HepG2 (cell line): ENCODE measurements around the gene SLC29A3. TPM values are rescaled to one million over a fixed set of nuclear protein-coding genes. Genes with fewer than 3 reads are reported as not detected.

ENCODE experiments used
- ETV6 ChIP-seq: sonication (generic); formaldehyde crosslinking; conservative IDR thresholded peaks from 2 replicates; pipeline ENCODE4 v1.4.0; 2020; ENCODE audit warnings: missing genetic modification reagents
- FOXP4 ChIP-seq: sonication (generic); formaldehyde crosslinking; IDR thresholded peaks from 2 replicates; pipeline ENCODE4 v1.4.0; 2020; ENCODE audit warnings: missing genetic modification reagents
- GABPA ChIP-seq, 2 experiments: IDR thresholded peaks; 2 replicates each; pipeline ENCODE4 v1.6.1; 2011 to 2016; ENCODE audit warnings: low read depth in 2 of 2, low read length in 1 of 2, missing biosample characterization in 1 of 2, missing genetic modification characterization in 1 of 2
- HNF4G ChIP-seq, 2 experiments: sonication (generic) in 1 of 2; formaldehyde crosslinking in 1 of 2; IDR thresholded peaks; 2 replicates each; pipeline versions ENCODE4 v1.4.0 to v1.6.1; 2011 to 2020; ENCODE audit warnings: borderline replicate concordance in 2 of 2, low read depth in 2 of 2, mild to moderate bottlenecking in 2 of 2, low read length in 1 of 2, missing genetic modification reagents in 1 of 2, moderate library complexity in 1 of 2
- KLF13 ChIP-seq: sonication (generic); formaldehyde crosslinking; IDR thresholded peaks from 2 replicates; pipeline ENCODE4 v1.4.0; 2020; ENCODE audit warnings: mild to moderate bottlenecking, missing genetic modification reagents
- POLR2G ChIP-seq: fragments of 200-400 bp; formaldehyde crosslinking; IDR thresholded peaks from 2 replicates; pipeline ENCODE4 v1.6.1; 2018; ENCODE audit warnings: mild to moderate bottlenecking, low read depth, low read length, moderate library complexity
- ZHX2 ChIP-seq, 2 experiments: sonication (generic) in 1 of 2; formaldehyde crosslinking in 1 of 2; IDR thresholded peaks; 2 replicates each; pipeline versions ENCODE4 v1.6.1 to v1.9.0; 2014 to 2022; ENCODE audit warnings: antibody characterized with exemption in 1 of 2, borderline replicate concordance in 1 of 2, inconsistent platforms in 1 of 2, low read depth in 1 of 2, missing genetic modification reagents in 1 of 2
- ZNF614 ChIP-seq: IDR thresholded peaks from 2 replicates; pipeline ENCODE4 v1.6.1; 2018; ENCODE audit warnings: missing biosample characterization, missing genetic modification reagents, inconsistent platforms, borderline replicate concordance
- ZNF687 ChIP-seq: sonication (generic); formaldehyde crosslinking; IDR thresholded peaks from 2 replicates; pipeline ENCODE4 v1.5.1; 2020; ENCODE audit warnings: mild to moderate bottlenecking, missing genetic modification reagents, moderate library complexity
- ZNF713 ChIP-seq: sonication (generic); formaldehyde crosslinking; IDR thresholded peaks from 2 replicates; pipeline ENCODE4 v1.4.0; 2020; ENCODE audit warnings: mild to moderate bottlenecking, missing genetic modification reagents
- ZNF792 ChIP-seq: IDR thresholded peaks from 2 replicates; pipeline ENCODE4 v1.6.1; 2016
- ZSCAN21 ChIP-seq: sonication (generic); formaldehyde crosslinking; IDR thresholded peaks from 2 replicates; pipeline ENCODE4 v1.8.0; 2022; ENCODE audit warnings: mild to moderate bottlenecking, missing genetic modification reagents, moderate library complexity, borderline replicate concordance
- polyA plus RNA-seq, 8 experiments: library from polyadenylated mRNA; depleted of rRNA in 3 of 8; stranded (reverse) in 7 of 8; unstranded in 1 of 8; fragments of >200 nt; fragmentation: Illumina TruSeq in 4 of 8; extraction: Trizol in 4 of 8; gene quantifications; 2 replicates each; pipeline versions ENCODE4 v1.2.1 to v1.2.3, GENCODE V29; 2011 to 2016; ENCODE audit warnings: low read depth in 4 of 8, missing spikeins in 1 of 8, mixed read lengths in 1 of 8; ENCODE audit not compliant: insufficient read depth in 1 of 8
- total RNA-seq, 5 experiments: library from RNA; depleted of rRNA; stranded (reverse); fragments of >200 nt; fragmentation: Illumina TruSeq; extraction: Trizol; gene quantifications; 2 replicates each; pipeline ENCODE4 v1.2.3, GENCODE V29; 2016; ENCODE audit warnings: low read depth in 1 of 5

Gene SLC29A3
- total and polyA plus RNA-seq, 2 of the 13 experiments (the other 11 are each of a cell fraction or from before 2014, with no cell fraction given) = 8.6 to 11.8 TPM

DNA sequence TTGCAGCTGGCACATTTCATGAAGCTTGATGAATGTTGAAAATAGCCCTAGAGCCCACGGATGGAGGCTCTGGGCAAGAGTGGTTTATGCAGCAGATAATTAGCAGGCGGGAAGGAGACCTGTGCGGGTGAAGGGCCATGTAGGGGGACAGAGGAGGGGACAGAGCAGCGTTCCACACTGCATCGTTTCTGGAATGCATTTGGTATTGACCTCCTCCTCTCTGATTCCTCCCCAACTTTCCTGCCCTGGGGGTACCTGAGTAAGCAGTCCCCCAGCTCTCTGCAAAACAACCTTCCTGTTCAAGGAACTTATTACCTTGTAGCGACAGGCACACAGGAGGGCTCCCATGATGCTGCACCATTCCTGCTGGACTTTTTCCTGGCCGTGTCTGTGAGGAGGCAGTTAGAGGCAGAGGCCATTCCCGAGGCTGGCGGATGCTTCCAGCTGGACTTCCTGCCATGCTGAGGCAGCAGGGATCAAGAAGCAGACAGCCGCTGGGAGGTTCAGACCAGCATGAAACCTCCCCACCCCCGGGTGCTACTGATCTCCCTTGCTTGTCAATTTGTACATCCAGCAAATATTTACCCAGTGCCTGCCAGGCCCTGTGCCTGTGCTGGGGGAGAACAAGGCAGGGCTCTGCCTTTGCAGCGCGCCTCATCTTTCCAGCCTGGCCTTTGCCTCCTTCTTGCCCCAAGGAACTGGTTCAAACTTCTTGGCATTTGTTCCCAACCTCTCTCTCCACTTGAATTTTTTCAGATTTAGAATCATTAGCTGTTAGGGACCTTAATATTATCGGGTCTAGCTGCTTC lies 28.7 kb downstream of the SLC29A3 start (continued):
- TF ChIP-seq ZNF713 (CRISPR knock-in tag) = peak; percentile 80; the same call in 1 of the 2 replicates
- TF ChIP-seq ZSCAN21 (CRISPR knock-in tag) = no peak
- peak; percentile 72 for TF ChIP-seq POLR2G
- TF ChIP-seq ZHX2 (IDR thresholded peaks at IDR 0.05; ENCODE audit: low read depth) = 0 out of 2 replicates have a peak, but pooled peaks have one; percentile 20
- no peak for TF ChIP-seq ZHX2 (CRISPR knock-in tag; IDR thresholded peaks at IDR 0.05; ENCODE audit: borderline replicate concordance)
- TF ChIP-seq ZNF792 (CRISPR knock-in tag) = peak; percentile 75; the same call in 1 of the 2 replicates
- peak; percentile 98 for TF ChIP-seq ZNF687
- peak; percentile 97 for TF ChIP-seq ZNF614
- peak; percentile 57 for TF ChIP-seq GABPA (IDR thresholded peaks at IDR 0.05; ENCODE audit: low read depth, low read length)
- TF ChIP-seq GABPA (CRISPR knock-in tag; IDR thresholded peaks at IDR 0.05; ENCODE audit: low read depth) = peak; percentile 85
- TF ChIP-seq FOXP4 (CRISPR knock-in tag) = peak; percentile 92
- TF ChIP-seq HNF4G (IDR thresholded peaks at IDR 0.05; ENCODE audit: borderline replicate concordance, low read depth, low read length) = peak; percentile 57
- TF ChIP-seq HNF4G (CRISPR knock-in tag; IDR thresholded peaks at IDR 0.05; ENCODE audit: borderline replicate concordance, low read depth) = 0 out of 2 replicates have a peak, but pooled peaks have one; percentile 21
- TF ChIP-seq KLF13 = no peak
- TF ChIP-seq ETV6 = peak; percentile 70; the same call in 1 of the 2 replicates
